ENCODE measurements around the gene DCAKD. TPM values are rescaled to one million over a fixed set of nuclear protein-coding genes. Genes with fewer than 3 reads are reported as not detected.

The DCAKD gene
- total and polyA plus RNA-seq, 2 of the 8 experiments (the other 6 are each of a cell fraction or from before 2014, with no cell fraction given), result 35.6 to 52.9 TPM

- TF ChIP-seq PHF8 (conservative IDR thresholded peaks at IDR 0.05; ENCODE audit: low read depth, low read length), result no peak
- TF ChIP-seq RFX5 (IDR thresholded peaks at IDR 0.05; ENCODE audit: borderline replicate concordance, low read depth, low read length), result no peak
- no peak for TF ChIP-seq TCF12 (IDR thresholded peaks at IDR 0.05; ENCODE audit: low read depth, low read length)
- no peak for TF ChIP-seq POLR2A (IDR thresholded peaks at IDR 0.05; ENCODE audit: control extremely low read depth in 1 of 2, low read depth in 2 of 2, low read length in 2 of 2)
- no peak for TF ChIP-seq CEBPB (IDR thresholded peaks at IDR 0.05; ENCODE audit: low read depth, low read length)
- no peak for TF ChIP-seq SP1 (IDR thresholded peaks at IDR 0.05; ENCODE audit: low read depth, low read length)
Measured at GRCh38 chr17:45036691-45037090, 14.7 kb downstream of the DCAKD start (continued).
